Measurements from ENCODE around the gene SLC22A23. TPM values are rescaled to one million over a fixed set of nuclear protein-coding genes. Genes with fewer than 3 reads are reported as not detected.
"Not testable (repeated sequence)": the region's sequence is repeated elsewhere in the genome, so short reads cannot be mapped to it uniquely, and the experiment has no call there.

SLC22A23 gene
- total and polyA plus RNA-seq, 2 experiments from 2014 or later: 6.1 to 38.3 TPM

- TF ChIP-seq REST (IDR thresholded peaks at IDR 0.05; ENCODE audit: unreplicated experiment) (no peak), CREB1 (CRISPR knock-in tag; IDR thresholded peaks at IDR 0.05; ENCODE audit: low read depth) (no peak), CTCF (conservative IDR thresholded peaks at IDR 0.05; ENCODE audit: low read depth in 2 of 2) (no peak), JUNB (IDR thresholded peaks at IDR 0.05; ENCODE audit: unreplicated experiment) (no peak), ZNF331 (CRISPR knock-in tag; IDR thresholded peaks at IDR 0.05; ENCODE audit: low read depth) (no peak)
These were observed 212.6 kb downstream of the SLC22A23 start (continued) for GRCh38 chr6:3244003-3244831.

DNA sequence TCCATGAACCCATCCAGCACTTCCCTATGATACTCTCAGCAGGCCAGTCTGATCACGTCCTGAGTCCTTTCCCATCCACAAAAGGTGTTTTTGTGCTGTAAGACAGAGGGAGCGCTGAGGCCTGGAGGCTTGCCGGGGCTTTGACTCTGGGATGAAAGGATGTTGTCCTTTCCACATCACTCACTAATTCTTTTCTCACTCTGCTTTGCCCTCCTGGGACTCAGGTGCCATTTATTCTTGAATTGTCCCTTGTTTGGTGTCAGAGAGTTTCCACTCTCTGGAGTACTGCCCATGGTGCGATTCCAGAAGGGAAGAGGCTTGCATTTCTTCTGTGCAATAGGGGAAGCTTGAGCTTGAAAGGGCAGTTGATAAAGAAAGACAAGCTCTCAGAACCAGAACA is 214.1 kb downstream of the SLC22A23 start:
- Mint-ChIP-seq H3K9me3 (no peaks in the 10 kb centered on the region; the same call in 2 of the 3 replicates), H3K27me3 (ENCODE audit: insufficient read depth, low read depth, poor library complexity) (peaks cover 4% of the 10 kb centered on the region), H3K36me3 (ENCODE audit: low read depth) (no peaks in the 10 kb centered on the region), H3K4me3 (no peak overlapping the region), H3K27ac (no peak overlapping the region), H3K4me1 (peaks cover 7% of the 10 kb centered on the region)
- H3K79me2 ChIP-seq (replicated peaks; ENCODE audit: insufficient read depth): no peaks in the 10 kb centered on the region
- DNase-seq (ENCODE audit: low spot score) (no peak), ATAC-seq (no peak)
- H3K4me2 ChIP-seq: no peak overlapping the region
- H3F3A ChIP-seq (replicated peaks; ENCODE audit: low read depth): 0 out of 2 replicates have a peak, but pooled peaks cover 6% of the 10 kb centered on the region
- H3K36me3 ChIP-seq (ENCODE audit: insufficient read depth): no peaks in the 10 kb centered on the region
- no peaks in the 10 kb centered on the region for H3K9me2 ChIP-seq (ENCODE audit: insufficient read depth)
- H2AFZ ChIP-seq: no peak overlapping the region
- no peak overlapping the region for H3K4me3 ChIP-seq
- no peak overlapping the region for H3K27ac ChIP-seq (ENCODE audit: low read depth)
- TF ChIP-seq REST (IDR thresholded peaks at IDR 0.05; ENCODE audit: unreplicated experiment): no peak
- TF ChIP-seq POLR2AphosphoS5 (IDR thresholded peaks at IDR 0.05; ENCODE audit: low read depth): no peak
- TF ChIP-seq JUNB (IDR thresholded peaks at IDR 0.05; ENCODE audit: unreplicated experiment): no peak
- no peaks in the 10 kb centered on the region for H3K27me3 ChIP-seq (ENCODE audit: insufficient read depth)
- H4K20me1 ChIP-seq (replicated peaks; ENCODE audit: insufficient read depth): no peaks in the 10 kb centered on the region
- H3K4me1 ChIP-seq (ENCODE audit: insufficient read depth): peaks cover under 1% of the 10 kb centered on the region; the same call in 1 of the 2 replicates

DNA sequence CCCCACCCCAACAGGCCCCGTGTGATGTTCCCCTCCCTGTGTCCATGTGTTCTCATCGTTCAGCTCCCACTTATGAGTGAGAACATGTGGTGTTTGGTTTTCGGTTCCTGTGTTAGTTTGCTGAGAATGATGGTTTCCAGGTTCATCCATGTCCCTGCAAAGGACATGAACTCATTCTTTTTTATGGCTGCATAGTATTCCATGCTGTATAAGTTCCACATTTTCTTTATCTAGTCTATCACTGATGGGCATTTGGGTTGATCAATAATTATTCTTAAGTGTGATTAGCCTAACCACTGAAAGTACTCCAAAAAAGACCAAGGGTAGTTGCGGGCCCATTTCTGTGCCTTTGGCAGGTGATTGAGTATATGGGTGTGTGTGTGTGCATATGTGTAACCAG is 215.1 kb downstream of the SLC22A23 start:
- H3K9me3 Mint-ChIP-seq; H3K4me1 Mint-ChIP-seq; DNase-seq (ENCODE audit: low spot score); H3K27ac ChIP-seq (ENCODE audit: low read depth); H3K36me3 Mint-ChIP-seq (ENCODE audit: low read depth); H2AFZ ChIP-seq; H3K4me3 ChIP-seq; H3K27ac Mint-ChIP-seq; ATAC-seq; H3K9me2 ChIP-seq (ENCODE audit: insufficient read depth); H3K27me3 Mint-ChIP-seq (ENCODE audit: insufficient read depth, low read depth, poor library complexity); H3K4me3 Mint-ChIP-seq; H3K4me2 ChIP-seq; H4K20me1 ChIP-seq (replicated peaks; ENCODE audit: insufficient read depth); H3K79me2 ChIP-seq (replicated peaks; ENCODE audit: insufficient read depth); H3F3A ChIP-seq (replicated peaks; ENCODE audit: low read depth); H3K36me3 ChIP-seq (ENCODE audit: insufficient read depth); H3K27me3 ChIP-seq (ENCODE audit: insufficient read depth); H3K4me1 ChIP-seq (ENCODE audit: insufficient read depth): not testable (repeated sequence)
